Endodermal cell (in vitro differentiated cells): Measurements from ENCODE around the gene GSTM1. TPM values are rescaled to one million over a fixed set of nuclear protein-coding genes. Genes with fewer than 3 reads are reported as not detected.
A peak's percentile ranks its signal among the peaks of the same experiment; 100 is the strongest.
"Not testable (repeated sequence)": the region's sequence is repeated elsewhere in the genome, so short reads cannot be mapped to it uniquely, and the experiment has no call there.

Source experiments
- DNase-seq: peaks from one replicate; pipeline ENCODE4 v3.0.0-alpha.2; 2017
- H3K27ac ChIP-seq: 2 replicates; pipeline ENCODE4 v1.5.1; 2013; ENCODE audit warnings: mild to moderate bottlenecking, low read depth, low read length, moderate library complexity
- H3K27me3 ChIP-seq: 2 replicates; pipeline ENCODE4 v1.6.1; 2013; ENCODE audit warnings: mild to moderate bottlenecking, low read length, moderate library complexity; ENCODE audit not compliant: insufficient read depth, control insufficient read depth, poor library complexity, severe bottlenecking
- H3K36me3 ChIP-seq: 2 replicates; pipeline ENCODE4 v1.7.0; 2013; ENCODE audit warnings: mild to moderate bottlenecking, low read length, moderate library complexity; ENCODE audit not compliant: control insufficient read depth, insufficient read depth
- H3K4me1 ChIP-seq: one replicate; pipeline ENCODE4 v1.7.0; 2013; ENCODE audit warnings: low read length; ENCODE audit not compliant: control insufficient read depth, insufficient read depth
- H3K4me3 ChIP-seq: 2 replicates; pipeline ENCODE4 v1.5.1; 2013; ENCODE audit warnings: mild to moderate bottlenecking, low read length, moderate library complexity
- H3K9ac ChIP-seq: 2 replicates; pipeline ENCODE4 v1.6.1; 2013; ENCODE audit warnings: mild to moderate bottlenecking, low read length, moderate library complexity; ENCODE audit not compliant: poor library complexity, severe bottlenecking; ENCODE audit errors: extremely low read depth
- H3K9me3 ChIP-seq: 2 replicates; pipeline ENCODE4 v1.6.1; 2013; ENCODE audit warnings: mild to moderate bottlenecking, low read length, moderate library complexity; ENCODE audit not compliant: control insufficient read depth
- H3K27ac Mint-ChIP-seq: 2 replicates; pipeline ENCODE4 v1.8.0; 2020; ENCODE audit warnings: mixed read lengths
- H3K27me3 Mint-ChIP-seq: 2 replicates; pipeline ENCODE4 v1.8.0; 2021; ENCODE audit warnings: mild to moderate bottlenecking, mixed read lengths; ENCODE audit not compliant: insufficient read depth
- H3K36me3 Mint-ChIP-seq: 2 replicates; pipeline ENCODE4 v1.8.0; 2020; ENCODE audit warnings: low read depth, mixed read lengths
- H3K4me1 Mint-ChIP-seq: 2 replicates; pipeline ENCODE4 v1.8.0; 2020; ENCODE audit warnings: mixed read lengths
- H3K4me3 Mint-ChIP-seq: 2 replicates; pipeline ENCODE4 v1.8.0; 2020; ENCODE audit warnings: mild to moderate bottlenecking, moderate library complexity, mixed read lengths
- H3K9me3 Mint-ChIP-seq: 2 replicates; pipeline ENCODE4 v1.8.0; 2020; ENCODE audit warnings: mild to moderate bottlenecking, mixed read lengths
- whole genome bisulfite sequencing, 2 experiments: methylation state at CpG; one replicate each; pipeline versions ENCODE4 v1.1.5 to v1.1.7; 2013; ENCODE audit warnings: missing lambda C conversion rate in 2 of 2, mixed read lengths in 1 of 2; ENCODE audit not compliant: insufficient coverage in 1 of 2, insufficient read length in 1 of 2; 5-methylcytosine and 5-hydroxymethylcytosine counted together
- total RNA-seq, 2 donors: library from RNA; stranded (reverse); fragmentation: NEBNext Ultra II Directional in 1 of 2; extraction: Animal tissue kit (Norgen Biotek cat#: 25700) in 1 of 2; gene quantifications; 2 replicates in 1 of 2; 3 replicates in 1 of 2; pipeline ENCODE4 v1.2.1, GENCODE V29; 2021
- TF ChIP-seq, protein P1 (sequence below): fragments of 200-600 bp; sonication (generic); conservative IDR thresholded peaks from 2 replicates; pipeline ENCODE4 v1.5.0; 2021; ENCODE audit warnings: antibody characterized with exemption, mild to moderate bottlenecking

Gene GSTM1
- total RNA-seq, 2 donors from 2014 or later: 23.0 to 65.6 TPM

DNA sequence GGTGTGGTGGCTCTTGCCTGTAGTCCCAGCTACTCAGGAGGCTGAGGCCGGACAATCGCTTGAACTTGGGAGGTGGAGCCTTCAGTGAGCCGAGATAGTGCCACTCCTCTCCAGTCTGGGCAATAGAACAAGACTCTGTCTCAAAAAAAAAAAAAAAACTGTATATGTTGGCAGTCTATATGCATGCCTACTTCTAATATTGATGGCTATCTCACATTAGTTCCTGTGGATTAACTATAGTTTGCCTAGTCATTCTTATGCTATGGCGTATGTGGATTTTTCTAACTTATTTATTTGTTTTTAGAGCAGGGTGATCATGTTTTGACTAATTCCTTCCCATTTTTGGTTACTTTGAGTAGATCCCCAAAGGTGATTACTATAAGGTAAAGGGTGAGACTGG is 9.4 kb downstream of the GSTM1 start:
- Mint-ChIP-seq H3K36me3 (no peaks in the 10 kb centered on the region), H3K27me3 (no peaks in the 10 kb centered on the region), H3K4me3 (no peak overlapping the region), H3K27ac (no peak overlapping the region), H3K4me1 (no peaks in the 10 kb centered on the region), H3K9me3 (no peaks in the 10 kb centered on the region)
- Histone ChIP-seq H3K36me3 (no peaks in the 10 kb centered on the region), H3K4me1 (no peaks in the 10 kb centered on the region), H3K27ac (no peak overlapping the region), H3K9ac (no peak overlapping the region), H3K9me3 (no peaks in the 10 kb centered on the region), H3K4me3 (no peak overlapping the region), H3K27me3 (no peaks in the 10 kb centered on the region)
- TF ChIP-seq, protein P1, sequence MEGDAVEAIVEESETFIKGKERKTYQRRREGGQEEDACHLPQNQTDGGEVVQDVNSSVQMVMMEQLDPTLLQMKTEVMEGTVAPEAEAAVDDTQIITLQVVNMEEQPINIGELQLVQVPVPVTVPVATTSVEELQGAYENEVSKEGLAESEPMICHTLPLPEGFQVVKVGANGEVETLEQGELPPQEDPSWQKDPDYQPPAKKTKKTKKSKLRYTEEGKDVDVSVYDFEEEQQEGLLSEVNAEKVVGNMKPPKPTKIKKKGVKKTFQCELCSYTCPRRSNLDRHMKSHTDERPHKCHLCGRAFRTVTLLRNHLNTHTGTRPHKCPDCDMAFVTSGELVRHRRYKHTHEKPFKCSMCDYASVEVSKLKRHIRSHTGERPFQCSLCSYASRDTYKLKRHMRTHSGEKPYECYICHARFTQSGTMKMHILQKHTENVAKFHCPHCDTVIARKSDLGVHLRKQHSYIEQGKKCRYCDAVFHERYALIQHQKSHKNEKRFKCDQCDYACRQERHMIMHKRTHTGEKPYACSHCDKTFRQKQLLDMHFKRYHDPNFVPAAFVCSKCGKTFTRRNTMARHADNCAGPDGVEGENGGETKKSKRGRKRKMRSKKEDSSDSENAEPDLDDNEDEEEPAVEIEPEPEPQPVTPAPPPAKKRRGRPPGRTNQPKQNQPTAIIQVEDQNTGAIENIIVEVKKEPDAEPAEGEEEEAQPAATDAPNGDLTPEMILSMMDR: no peak
- DNase-seq: no peak
- no CpG with 5 or more reads among the region's 4 CpGs for WGBS, 2 experiments

DNA sequence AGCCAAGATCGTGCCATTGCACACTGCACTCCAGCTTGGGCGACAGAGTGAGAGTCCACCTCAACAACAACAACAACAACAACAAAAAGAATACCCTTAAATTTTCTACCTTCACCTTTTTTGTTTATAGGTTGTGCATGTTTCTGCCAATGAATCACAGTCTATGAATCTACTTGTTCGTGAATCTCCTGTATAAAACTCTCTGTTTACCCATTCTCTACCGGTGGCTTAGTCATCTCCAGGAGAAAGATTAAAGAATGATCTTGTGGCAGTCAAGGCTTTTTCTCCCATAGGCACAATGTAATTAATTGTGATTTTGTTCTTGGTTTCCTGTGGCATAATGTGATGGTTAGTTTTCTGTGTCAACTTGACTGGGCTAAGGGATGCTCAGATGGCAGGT is 10.2 kb downstream of the GSTM1 start:
- no CpG with 5 or more reads among the region's 4 CpGs for WGBS, 2 experiments

DNA sequence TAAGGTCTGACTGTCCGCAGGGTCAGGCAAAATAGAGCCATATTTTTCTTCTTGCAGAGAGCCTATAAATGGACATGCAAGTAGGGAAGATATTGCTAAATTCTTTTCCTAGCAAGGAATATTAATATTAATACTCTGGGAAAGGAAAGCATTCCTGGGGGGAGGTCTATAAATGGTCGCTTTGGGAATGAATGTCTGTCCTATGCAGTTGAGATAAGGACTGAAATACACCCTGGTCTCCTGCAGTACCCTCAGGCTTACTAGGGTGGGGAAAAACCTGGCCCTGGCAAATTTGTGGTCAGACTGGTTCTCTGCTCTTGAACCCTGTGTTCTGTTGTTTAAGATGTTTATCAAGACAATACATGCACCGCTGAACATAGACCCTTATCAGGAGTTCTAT is 15.3 kb downstream of the GSTM1 start:
- H3K9ac ChIP-seq, H3K4me3 Mint-ChIP-seq, H3K4me1 Mint-ChIP-seq, H3K36me3 Mint-ChIP-seq, H3K36me3 ChIP-seq, H3K27ac ChIP-seq, H3K4me1 ChIP-seq, H3K27me3 Mint-ChIP-seq, DNase-seq, H3K27me3 ChIP-seq, H3K27ac Mint-ChIP-seq, H3K4me3 ChIP-seq: not testable (repeated sequence)
- peaks cover 34% of the 10 kb centered on the region for H3K9me3 Mint-ChIP-seq
- 91 to 94% methylated on average over 3 of the region's 3 CpGs for WGBS, 2 experiments
- H3K9me3 ChIP-seq: peaks cover 14% of the 10 kb centered on the region

More for the DNA sequence above, 10.2 kb downstream of the GSTM1 start:
- H3K27me3 ChIP-seq, H3K36me3 ChIP-seq, H3K27ac Mint-ChIP-seq, H3K9me3 Mint-ChIP-seq, H3K27ac ChIP-seq, H3K36me3 Mint-ChIP-seq, H3K9ac ChIP-seq, H3K4me1 Mint-ChIP-seq, H3K4me3 Mint-ChIP-seq, DNase-seq, H3K4me1 ChIP-seq, H3K27me3 Mint-ChIP-seq, H3K4me3 ChIP-seq, H3K9me3 ChIP-seq: not testable (repeated sequence)

DNA sequence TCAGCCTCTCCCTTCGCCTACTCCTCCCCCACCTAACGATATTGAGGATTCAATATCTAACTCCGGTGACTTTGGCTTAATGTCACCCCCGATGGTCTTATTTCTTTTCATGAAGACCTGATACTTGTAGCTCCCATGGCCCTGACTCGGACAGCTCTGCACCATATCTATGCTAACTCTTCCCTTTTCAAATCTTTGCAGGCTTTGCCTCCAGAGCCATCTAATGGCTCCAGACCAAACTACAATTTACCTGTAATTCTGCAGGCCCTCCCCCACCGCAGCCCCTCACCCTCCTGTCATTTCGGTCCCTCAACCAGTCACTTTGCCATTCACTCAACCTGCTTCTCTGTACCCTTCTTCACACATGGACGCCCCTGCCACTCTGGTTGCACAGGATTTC is 16.6 kb downstream of the GSTM1 start:
- Histone ChIP-seq H3K27me3 (no peaks in the 10 kb centered on the region), H3K9me3 (peaks cover 26% of the 10 kb centered on the region), H3K4me1 (no peaks in the 10 kb centered on the region), H3K27ac (no peak overlapping the region), H3K4me3 (no peak overlapping the region), H3K9ac (no peak overlapping the region), H3K36me3 (no peaks in the 10 kb centered on the region)
- no peak overlapping the region for H3K4me3 Mint-ChIP-seq
- 72 to 76% methylated on average over 6 to 8 of the region's 8 CpGs for WGBS, 2 experiments
- TF ChIP-seq, protein P1: peak; percentile 25
- H3K27me3 Mint-ChIP-seq: peaks cover 2% of the 10 kb centered on the region
- H3K9me3 Mint-ChIP-seq: peaks cover 45% of the 10 kb centered on the region
- H3K27ac Mint-ChIP-seq: no peak overlapping the region
- no peaks in the 10 kb centered on the region for H3K4me1 Mint-ChIP-seq
- peaks cover 5% of the 10 kb centered on the region for H3K36me3 Mint-ChIP-seq
- no peak for DNase-seq
